HG03280 (cell line): ENCODE measurements around the gene PIGV.

Experiments
- ATAC-seq: cut with Tn5 transposase; IDR thresholded peaks from one replicate; pipeline ENCODE4 v1.9.1; 2021; ENCODE audit warnings: mild to moderate bottlenecking, moderate library complexity; ENCODE audit not compliant: unreplicated experiment

Gene PIGV

DNA sequence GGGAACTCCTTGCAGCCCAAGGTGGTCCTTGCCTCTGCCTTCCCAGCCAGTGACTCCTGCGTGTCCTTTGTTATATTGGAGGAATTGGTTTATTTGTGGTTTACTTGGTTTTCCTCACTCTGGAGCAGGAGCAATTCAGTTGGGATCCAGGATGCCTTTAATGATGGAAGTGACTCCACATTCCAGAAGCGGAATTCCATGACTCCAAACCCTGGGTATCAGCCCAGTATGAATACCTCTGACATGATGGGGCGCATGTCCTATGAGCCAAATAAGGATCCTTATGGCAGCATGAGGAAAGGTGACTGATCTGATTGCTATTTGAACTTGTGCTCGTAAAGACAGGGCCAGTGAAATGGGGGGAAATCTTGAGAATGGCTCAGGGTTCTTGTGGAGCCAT, 15.1 kb upstream of the PIGV start:
- ATAC-seq = no peak

- ATAC-seq = no peak
These were observed 13.3 kb upstream of the PIGV start for GRCh38 chr1:26774462-26774861.

DNA sequence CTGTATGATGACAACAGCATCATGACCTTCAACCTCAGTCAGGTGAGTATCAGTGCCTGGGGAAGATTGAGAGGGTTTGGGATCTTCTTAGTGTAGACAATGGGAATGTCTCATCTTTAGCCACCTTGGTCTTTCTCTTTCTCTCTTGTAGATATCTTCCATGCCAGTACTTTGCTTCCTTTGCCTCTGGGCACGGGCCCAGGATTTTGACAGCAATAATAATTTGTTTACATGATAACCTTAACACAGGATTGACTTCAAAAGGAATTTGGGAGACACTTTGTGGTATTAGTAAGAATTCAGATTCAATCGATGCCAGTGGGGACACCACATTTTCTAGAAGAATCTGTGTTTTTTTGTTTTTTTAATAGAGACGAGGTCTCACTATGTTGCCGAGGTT, 12.1 kb upstream of the PIGV start:
- ATAC-seq = no peak

DNA sequence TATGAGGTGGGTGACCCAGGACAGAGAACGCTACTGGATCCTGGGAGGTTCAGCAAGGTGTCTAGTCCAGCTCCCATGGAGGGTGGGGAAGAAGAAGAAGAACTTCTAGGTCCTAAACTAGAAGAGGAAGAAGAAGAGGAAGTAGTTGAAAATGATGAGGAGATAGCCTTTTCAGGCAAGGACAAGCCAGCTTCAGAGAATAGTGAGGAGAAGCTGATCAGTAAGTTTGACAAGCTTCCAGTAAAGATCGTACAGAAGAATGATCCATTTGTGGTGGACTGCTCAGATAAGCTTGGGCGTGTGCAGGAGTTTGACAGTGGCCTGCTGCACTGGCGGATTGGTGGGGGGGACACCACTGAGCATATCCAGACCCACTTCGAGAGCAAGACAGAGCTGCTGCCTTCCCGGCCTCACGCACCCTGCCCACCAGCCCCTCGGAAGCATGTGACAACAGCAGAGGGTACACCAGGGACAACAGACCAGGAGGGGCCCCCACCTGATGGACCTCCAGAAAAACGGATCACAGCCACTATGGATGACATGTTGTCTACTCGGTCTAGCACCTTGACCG, 8.6 kb upstream of the PIGV start:
- ATAC-seq = no peak

- no peak for ATAC-seq
These were observed 7.3 kb upstream of the PIGV start for GRCh38 chr1:26780344-26780957.

- ATAC-seq = no peak
These were observed 6.4 kb upstream of the PIGV start for GRCh38 chr1:26781206-26781825.

- no peak for ATAC-seq
These were observed 5.1 kb upstream of the PIGV start for GRCh38 chr1:26782521-26783212.

DNA sequence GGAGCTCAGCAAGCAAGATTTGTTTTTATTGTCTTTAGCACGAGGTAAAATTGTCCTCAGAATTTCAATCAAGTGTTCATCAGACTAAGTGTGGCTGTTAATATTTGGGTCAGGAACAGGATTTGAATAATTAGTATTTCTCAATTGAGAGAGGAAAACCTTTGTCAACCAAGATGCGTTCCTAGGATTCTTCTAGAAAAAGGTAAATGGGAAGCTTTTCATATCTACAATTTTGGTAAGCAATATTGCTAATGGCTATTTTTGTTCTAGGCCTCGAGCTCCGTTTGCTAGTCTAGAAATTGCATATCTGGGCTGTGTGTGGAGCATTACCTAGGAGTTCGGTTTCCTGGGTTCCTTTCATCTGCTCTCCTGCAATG, 4.1 kb upstream of the PIGV start:
- ATAC-seq = no peak

GRCh38 chr1:26784023-26784871, 3.5 kb upstream of the PIGV start:
- ATAC-seq = no peak

DNA sequence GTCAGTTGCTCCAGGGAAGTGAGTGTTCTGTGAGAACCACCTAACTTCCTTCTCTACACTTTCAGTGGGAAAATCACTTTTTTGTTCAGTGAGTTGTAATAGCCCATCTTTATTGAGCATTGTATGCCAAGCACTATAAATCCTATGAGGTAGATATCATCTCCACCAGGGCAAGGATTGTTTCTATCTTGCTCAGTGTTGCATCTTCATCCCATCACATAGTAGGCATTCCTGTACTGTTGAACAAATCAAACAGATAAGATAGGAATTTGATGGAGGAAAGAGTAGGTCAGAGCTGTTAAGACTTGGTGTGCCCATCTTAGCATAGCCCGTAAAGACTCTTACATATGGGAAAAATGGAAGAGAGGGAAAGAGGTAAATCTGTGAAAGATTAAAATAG, 2.9 kb upstream of the PIGV start:
- ATAC-seq = no peak

DNA sequence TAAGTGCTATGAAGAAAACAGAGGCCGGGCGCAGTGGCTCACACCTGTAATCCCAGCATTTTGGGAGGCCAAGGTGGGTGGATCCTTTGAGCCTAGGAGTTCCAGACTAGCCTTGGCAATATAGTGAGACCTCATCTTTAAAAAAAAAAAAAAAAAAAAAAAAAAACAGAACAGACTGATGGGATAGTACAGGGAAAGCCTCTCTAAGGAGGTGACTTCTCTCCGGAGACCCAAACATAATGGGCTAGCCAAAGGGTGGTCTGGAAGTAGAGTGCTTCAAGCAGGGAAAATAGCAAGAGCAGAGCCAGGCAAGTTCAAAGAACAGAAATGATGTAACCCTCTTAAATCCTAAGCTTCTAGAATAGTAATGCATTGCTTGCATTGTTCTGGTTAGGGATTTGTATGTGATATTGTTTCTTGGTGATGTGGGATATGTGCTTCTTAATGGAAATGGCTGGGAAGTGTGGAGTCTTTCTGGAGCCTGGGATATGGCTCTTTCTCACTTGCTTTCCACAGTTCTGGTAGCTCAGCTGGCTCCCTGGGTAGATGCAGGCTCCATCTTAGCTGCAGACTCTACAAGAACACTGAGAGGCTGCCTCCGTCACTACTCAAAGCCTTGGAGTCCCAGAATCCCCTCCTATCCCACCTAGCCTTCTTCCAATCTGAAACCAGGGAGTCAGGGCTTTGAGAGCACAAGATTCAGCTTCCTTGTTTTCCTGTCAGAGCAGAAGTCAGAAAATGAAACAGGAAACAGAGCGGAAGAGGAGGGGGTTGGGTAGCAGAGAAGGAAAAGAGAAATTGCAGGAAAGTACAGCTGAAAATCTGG, 1.9 kb upstream of the PIGV start:
- no peak for ATAC-seq

DNA sequence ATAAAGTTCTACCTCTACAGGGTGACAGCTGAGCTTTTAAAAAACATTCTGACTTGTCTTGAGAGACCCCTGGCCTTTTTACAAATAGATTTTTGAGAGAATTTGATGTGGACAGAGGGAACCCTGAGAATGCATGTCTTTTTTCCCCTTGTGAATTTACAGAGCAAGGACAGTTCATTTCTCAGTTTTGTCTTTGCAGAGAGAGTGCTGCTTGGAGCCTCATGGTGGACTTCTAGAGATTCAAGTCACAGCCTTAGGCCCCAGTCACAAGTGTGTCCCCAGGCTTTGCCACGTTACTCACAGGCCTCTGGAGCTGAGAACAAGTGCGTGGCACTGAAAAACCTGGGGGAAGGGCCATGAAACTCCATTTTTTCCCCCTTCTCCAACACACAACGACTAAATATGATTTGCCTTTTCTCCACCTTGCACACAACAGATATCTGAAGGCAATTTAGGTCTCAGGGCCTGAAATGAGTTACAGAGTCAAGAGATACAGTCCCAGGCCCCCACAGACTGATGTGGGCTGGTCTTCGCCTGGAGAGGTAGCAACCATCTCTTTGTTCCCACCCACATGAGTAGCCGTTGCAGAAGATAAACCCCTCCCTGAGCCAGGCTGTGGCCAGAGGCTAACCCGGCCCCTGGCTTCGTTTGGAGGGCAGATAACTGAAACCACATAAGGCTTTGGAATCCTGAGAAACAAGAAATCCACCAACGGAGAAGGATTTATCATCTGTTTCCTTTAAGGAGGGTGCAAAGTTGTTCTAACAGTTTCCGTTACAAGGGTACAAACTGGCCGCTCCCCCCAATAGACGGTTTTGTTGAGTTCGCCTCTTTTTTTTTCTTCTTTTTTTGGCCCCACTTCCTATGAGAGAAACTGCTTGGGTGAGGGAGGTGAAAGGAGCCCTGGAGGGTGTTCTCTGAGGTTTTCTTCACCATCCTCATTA, 1.0 kb upstream of the PIGV start:
- ATAC-seq = no peak

DNA sequence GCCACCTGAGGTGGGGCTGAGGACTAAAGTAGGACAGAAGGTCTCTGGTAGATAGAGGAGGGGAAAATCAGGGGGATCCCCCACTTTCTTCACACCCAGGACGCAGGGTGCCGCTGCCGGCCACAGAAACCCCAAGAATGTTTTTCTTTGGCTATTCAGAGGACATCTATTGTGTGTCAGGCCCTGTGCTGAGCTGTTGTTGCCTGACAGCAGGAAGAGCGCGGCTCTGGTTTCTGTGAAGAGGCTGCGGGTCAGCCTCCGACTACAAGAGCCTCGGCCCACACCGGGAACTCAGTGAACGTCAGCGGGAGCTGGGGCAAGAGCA, 407 bp upstream of the PIGV start:
- ATAC-seq = peak; percentile 30

GRCh38 chr1:26788515-26788785, 700 bp downstream of the PIGV start:
- no peak for ATAC-seq

GRCh38 chr1:26788836-26789611, 1.3 kb downstream of the PIGV start:
- ATAC-seq = peak; percentile 29

- ATAC-seq = no peak
These were observed 1.8 kb downstream of the PIGV start for GRCh38 chr1:26789612-26789865.

- ATAC-seq = no peak
These were observed 2.2 kb downstream of the PIGV start for GRCh38 chr1:26789931-26790330.

GRCh38 chr1:26790551-26790953, 2.8 kb downstream of the PIGV start:
- no peak for ATAC-seq

GRCh38 chr1:26791148-26791547, 3.4 kb downstream of the PIGV start:
- ATAC-seq = no peak
